DOHH2 (cell line): ENCODE measurements around the gene RPS10.

ENCODE experiments used
- EZH2phosphoT487 ChIP-seq: fragments of 200-600 bp; sonication (generic); IDR thresholded peaks from 2 replicates; pipeline ENCODE4 v1.6.1; 2017; ENCODE audit warnings: borderline replicate concordance, mild to moderate bottlenecking, antibody characterized with exemption, low read length, moderate library complexity, mixed read lengths
- TF ChIP-seq, protein P1 (sequence below): fragments of 200-600 bp; sonication (generic); IDR thresholded peaks from one replicate; pipeline ENCODE4 v1.5.1; 2014; ENCODE audit warnings: antibody characterized with exemption, mild to moderate bottlenecking, low read depth, low read length; ENCODE audit not compliant: poor library complexity, severe bottlenecking

DNA sequence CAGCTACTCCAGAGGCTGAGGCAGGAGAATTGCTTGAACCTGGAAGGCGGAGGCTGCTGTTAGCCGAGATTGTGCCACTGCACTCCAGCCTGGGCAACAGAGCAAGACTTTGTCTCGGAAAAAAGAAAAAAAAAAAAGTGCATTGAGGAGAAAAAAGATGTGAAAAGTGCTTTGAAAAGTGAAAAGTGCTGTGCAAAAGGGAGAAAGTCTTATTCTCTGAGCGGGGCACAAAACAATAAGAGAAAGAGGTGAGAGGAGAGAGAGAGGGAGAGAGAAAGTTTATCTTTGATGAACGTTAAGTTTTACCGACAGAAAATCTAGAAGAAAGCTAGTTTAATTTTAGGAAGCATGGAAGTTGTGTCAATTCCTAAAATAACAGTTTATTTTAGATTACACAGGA lies 36.1 kb upstream of the RPS10 start:
- TF ChIP-seq, protein P1, sequence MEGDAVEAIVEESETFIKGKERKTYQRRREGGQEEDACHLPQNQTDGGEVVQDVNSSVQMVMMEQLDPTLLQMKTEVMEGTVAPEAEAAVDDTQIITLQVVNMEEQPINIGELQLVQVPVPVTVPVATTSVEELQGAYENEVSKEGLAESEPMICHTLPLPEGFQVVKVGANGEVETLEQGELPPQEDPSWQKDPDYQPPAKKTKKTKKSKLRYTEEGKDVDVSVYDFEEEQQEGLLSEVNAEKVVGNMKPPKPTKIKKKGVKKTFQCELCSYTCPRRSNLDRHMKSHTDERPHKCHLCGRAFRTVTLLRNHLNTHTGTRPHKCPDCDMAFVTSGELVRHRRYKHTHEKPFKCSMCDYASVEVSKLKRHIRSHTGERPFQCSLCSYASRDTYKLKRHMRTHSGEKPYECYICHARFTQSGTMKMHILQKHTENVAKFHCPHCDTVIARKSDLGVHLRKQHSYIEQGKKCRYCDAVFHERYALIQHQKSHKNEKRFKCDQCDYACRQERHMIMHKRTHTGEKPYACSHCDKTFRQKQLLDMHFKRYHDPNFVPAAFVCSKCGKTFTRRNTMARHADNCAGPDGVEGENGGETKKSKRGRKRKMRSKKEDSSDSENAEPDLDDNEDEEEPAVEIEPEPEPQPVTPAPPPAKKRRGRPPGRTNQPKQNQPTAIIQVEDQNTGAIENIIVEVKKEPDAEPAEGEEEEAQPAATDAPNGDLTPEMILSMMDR = no peak
- no peak for TF ChIP-seq EZH2phosphoT487
